ENCODE measurements around the gene FUT9. TPM values are rescaled to one million over a fixed set of nuclear protein-coding genes. Genes with fewer than 3 reads are reported as not detected.

FUT9 gene
- total RNA-seq, 6 experiments from 2014 or later, result not detected

GRCh38 chr6:96065213-96065612 is 49.4 kb downstream of the FUT9 start:
- DNase-seq, result no peak
- H3K27ac Mint-ChIP-seq, result no peak overlapping the region
- H3K9me3 Mint-ChIP-seq, result peaks cover 16% of the 10 kb centered on the region; the same call in 1 of the 2 replicates
- no peaks in the 10 kb centered on the region for H3K4me1 Mint-ChIP-seq (ENCODE audit: low read depth)
- no peaks in the 10 kb centered on the region for H3K27me3 Mint-ChIP-seq (ENCODE audit: insufficient read depth)
- no peak for TF ChIP-seq CTCF (IDR thresholded peaks at IDR 0.05)
- H3K36me3 Mint-ChIP-seq (ENCODE audit: low read depth), result no peaks in the 10 kb centered on the region
- H3K4me3 Mint-ChIP-seq, result no peak overlapping the region

- Mint-ChIP-seq H3K27ac (no peak overlapping the region), H3K36me3 (ENCODE audit: low read depth) (no peaks in the 10 kb centered on the region), H3K4me1 (ENCODE audit: low read depth) (no peaks in the 10 kb centered on the region), H3K4me3 (no peak overlapping the region), H3K27me3 (ENCODE audit: insufficient read depth) (no peaks in the 10 kb centered on the region), H3K9me3 (peaks cover 22% of the 10 kb centered on the region)
- TF ChIP-seq CTCF (IDR thresholded peaks at IDR 0.05), result no peak
- DNase-seq, result no peak
These were observed 50.6 kb downstream of the FUT9 start for GRCh38 chr6:96066376-96066775.

GRCh38 chr6:96073555-96073954 is 57.8 kb downstream of the FUT9 start:
- no peak for TF ChIP-seq CTCF (IDR thresholded peaks at IDR 0.05)
- Mint-ChIP-seq H3K27me3 (ENCODE audit: insufficient read depth) (no peaks in the 10 kb centered on the region), H3K27ac (no peak overlapping the region), H3K4me3 (no peak overlapping the region), H3K4me1 (ENCODE audit: low read depth) (no peaks in the 10 kb centered on the region), H3K9me3 (peaks cover 14% of the 10 kb centered on the region), H3K36me3 (ENCODE audit: low read depth) (no peaks in the 10 kb centered on the region)
- DNase-seq, result no peak

- H3K4me3 Mint-ChIP-seq, result no peak overlapping the region
- no peak for DNase-seq
- no peaks in the 10 kb centered on the region for H3K4me1 Mint-ChIP-seq (ENCODE audit: low read depth)
- no peak for TF ChIP-seq CTCF (IDR thresholded peaks at IDR 0.05)
- peaks cover 16% of the 10 kb centered on the region for H3K9me3 Mint-ChIP-seq
- no peak overlapping the region for H3K27ac Mint-ChIP-seq
- no peaks in the 10 kb centered on the region for H3K27me3 Mint-ChIP-seq (ENCODE audit: insufficient read depth)
- H3K36me3 Mint-ChIP-seq (ENCODE audit: low read depth), result peaks cover 2% of the 10 kb centered on the region; the same call in 1 of the 2 replicates
These were observed 58.2 kb downstream of the FUT9 start for GRCh38 chr6:96074006-96074405.

GRCh38 chr6:96075826-96076225 is 60.1 kb downstream of the FUT9 start:
- H3K36me3 Mint-ChIP-seq (ENCODE audit: low read depth), result peaks cover 5% of the 10 kb centered on the region; the same call in 1 of the 2 replicates
- DNase-seq, result no peak
- TF ChIP-seq CTCF (IDR thresholded peaks at IDR 0.05), result no peak
- peaks cover 19% of the 10 kb centered on the region for H3K9me3 Mint-ChIP-seq
- no peak overlapping the region for H3K4me3 Mint-ChIP-seq
- H3K27me3 Mint-ChIP-seq (ENCODE audit: insufficient read depth), result no peaks in the 10 kb centered on the region
- H3K27ac Mint-ChIP-seq, result no peak overlapping the region
- no peaks in the 10 kb centered on the region for H3K4me1 Mint-ChIP-seq (ENCODE audit: low read depth)

GRCh38 chr6:96086745-96087144 is 71.0 kb downstream of the FUT9 start:
- Mint-ChIP-seq H3K9me3 (peaks cover 45% of the 10 kb centered on the region), H3K36me3 (ENCODE audit: low read depth) (no peaks in the 10 kb centered on the region), H3K27me3 (ENCODE audit: insufficient read depth) (no peaks in the 10 kb centered on the region), H3K27ac (no peak overlapping the region), H3K4me1 (ENCODE audit: low read depth) (no peaks in the 10 kb centered on the region), H3K4me3 (no peak overlapping the region)
- TF ChIP-seq CTCF (IDR thresholded peaks at IDR 0.05), result no peak
- no peak for DNase-seq

Measured in HFFc6 (cell line).